Trophoblast cell (in vitro differentiated cells and primary cell): ENCODE measurements around the gene ATP5F1A.

ENCODE experiments used
- DNase-seq, 2 donors: peaks; one replicate each; pipeline ENCODE4 v3.0.0-alpha.2; 2016
- H2AFZ ChIP-seq: 2 replicates; pipeline ENCODE4 v1.6.1; 2013; ENCODE audit warnings: low read length, moderate library complexity, mild to moderate bottlenecking; ENCODE audit not compliant: insufficient read depth, poor library complexity
- H2AK5ac ChIP-seq: 2 replicates; pipeline ENCODE4 v1.6.1; 2013; ENCODE audit warnings: mild to moderate bottlenecking, low read length
- H2BK120ac ChIP-seq: 2 replicates; pipeline ENCODE4 v1.6.1; 2013; ENCODE audit warnings: low read length, mild to moderate bottlenecking, moderate library complexity; ENCODE audit not compliant: insufficient read depth, poor library complexity
- H2BK12ac ChIP-seq: 2 replicates; pipeline ENCODE4 v1.6.1; 2013; ENCODE audit warnings: mild to moderate bottlenecking, low read length, moderate library complexity
- H2BK5ac ChIP-seq: 2 replicates; pipeline ENCODE4 v1.6.1; 2013; ENCODE audit warnings: low read length, low read depth, moderate library complexity, mild to moderate bottlenecking; ENCODE audit not compliant: poor library complexity
- H3K14ac ChIP-seq: 2 replicates; pipeline ENCODE4 v1.6.1; 2013; ENCODE audit warnings: mild to moderate bottlenecking, low read length
- H3K18ac ChIP-seq: 2 replicates; pipeline ENCODE4 v1.6.1; 2013; ENCODE audit warnings: mild to moderate bottlenecking, low read length
- H3K23ac ChIP-seq: 2 replicates; pipeline ENCODE4 v1.6.1; 2013; ENCODE audit warnings: low read length
- H3K27ac ChIP-seq: 2 replicates; pipeline ENCODE4 v1.5.1; 2013; ENCODE audit warnings: low read depth, mild to moderate bottlenecking, inconsistent platforms, low read length, moderate library complexity
- H3K27me3 ChIP-seq: 2 replicates; pipeline ENCODE4 v1.6.1; 2013; ENCODE audit warnings: inconsistent platforms, mild to moderate bottlenecking, low read length, moderate library complexity; ENCODE audit not compliant: insufficient read depth
- H3K36me3 ChIP-seq, 2 experiments: 1 replicate in 1 of 2; 2 replicates in 1 of 2; pipeline ENCODE4 v1.6.1; 2013; ENCODE audit warnings: low read length in 2 of 2, mild to moderate bottlenecking in 2 of 2, moderate library complexity in 1 of 2; ENCODE audit not compliant: insufficient read depth in 2 of 2, control insufficient read depth in 1 of 2
- H3K4ac ChIP-seq: 2 replicates; pipeline ENCODE4 v1.6.1; 2013; ENCODE audit warnings: low read depth, mild to moderate bottlenecking, low read length, moderate library complexity
- H3K4me1 ChIP-seq, 2 experiments: 1 replicate in 1 of 2; 2 replicates in 1 of 2; pipeline ENCODE4 v1.6.1; 2013; ENCODE audit warnings: low read length in 2 of 2, mild to moderate bottlenecking in 2 of 2, moderate library complexity in 1 of 2; ENCODE audit not compliant: insufficient read depth in 2 of 2, control insufficient read depth in 1 of 2
- H3K4me2 ChIP-seq: 2 replicates; pipeline ENCODE4 v1.6.1; 2013; ENCODE audit warnings: inconsistent platforms, mild to moderate bottlenecking, low read length, moderate library complexity
- H3K4me3 ChIP-seq: 2 replicates; pipeline ENCODE4 v1.5.1; 2013; ENCODE audit warnings: mild to moderate bottlenecking, low read depth, low read length, inconsistent platforms
- H3K79me1 ChIP-seq: one replicate; pipeline ENCODE4 v1.6.1; 2013; ENCODE audit warnings: low read length
- H3K79me2 ChIP-seq: 2 replicates; pipeline ENCODE4 v1.6.1; 2013; ENCODE audit warnings: low read length, mild to moderate bottlenecking; ENCODE audit not compliant: control insufficient read depth, insufficient read depth, poor library complexity
- H3K9ac ChIP-seq: 2 replicates; pipeline ENCODE4 v1.6.1; 2013; ENCODE audit warnings: mild to moderate bottlenecking, low read length
- H3K9me3 ChIP-seq: 2 replicates; pipeline ENCODE4 v1.6.1; 2013; ENCODE audit warnings: low read depth, mild to moderate bottlenecking, control low read depth, inconsistent platforms, low read length; ENCODE audit not compliant: insufficient read depth
- H4K12ac ChIP-seq: 2 replicates; pipeline ENCODE4 v1.6.1; 2013; ENCODE audit warnings: low read depth, mild to moderate bottlenecking, low read length, moderate library complexity
- H4K8ac ChIP-seq: 2 replicates; pipeline ENCODE4 v1.6.1; 2013; ENCODE audit warnings: low read depth, mild to moderate bottlenecking, low read length, moderate library complexity
- H4K91ac ChIP-seq: one replicate; pipeline ENCODE4 v1.6.1; 2013; ENCODE audit warnings: low read depth, mild to moderate bottlenecking, low read length, moderate library complexity
- WGBS: extraction: QIAGEN DNeasy Blood & Tissue Kit; methylation state at CpG from one replicate; pipeline ENCODE4 v1.1.7; 2013; ENCODE audit warnings: missing lambda C conversion rate; ENCODE audit not compliant: insufficient read length, insufficient coverage; ENCODE audit errors: extremely low coverage; 5-methylcytosine and 5-hydroxymethylcytosine counted together

The ATP5F1A gene

DNA sequence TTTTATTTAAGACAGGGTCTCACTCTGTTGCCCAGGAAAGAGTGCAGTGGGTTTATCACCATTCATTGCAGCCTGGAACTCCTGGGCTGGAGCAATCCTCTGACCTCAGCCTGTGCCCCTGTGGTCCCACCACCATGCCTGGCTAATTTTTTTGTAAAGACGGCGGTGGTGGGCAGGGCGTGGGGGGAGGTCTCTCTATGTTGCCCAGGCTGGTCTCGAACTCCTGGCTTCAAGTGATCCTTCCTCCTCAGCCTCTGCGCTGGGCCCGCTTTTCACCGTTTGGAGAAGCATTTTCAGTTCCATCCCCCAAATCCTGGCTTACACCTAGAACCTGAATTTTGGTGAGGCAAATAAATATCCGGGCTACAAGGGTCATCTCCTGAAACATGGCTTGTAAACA lies 1.4 kb upstream of the ATP5F1A start:
- Histone ChIP-seq H3K4me3 (no peak overlapping the region), H3K9ac (no peak overlapping the region), H3K27ac (no peak overlapping the region), H4K8ac (no peak overlapping the region), H3K79me2 (peaks cover 19% of the 10 kb centered on the region), H2AFZ (no peak overlapping the region), H3K36me3 (peaks cover 0 to 6% of the 10 kb centered on the region in 2 experiments), H3K4ac (no peak overlapping the region), H3K9me3 (no peaks in the 10 kb centered on the region), H2AK5ac (no peak overlapping the region), H3K18ac (no peak overlapping the region), H3K4me1 (peaks cover 6 to 8% of the 10 kb centered on the region in 2 experiments), H2BK12ac (no peak overlapping the region), H3K23ac (no peak overlapping the region), H2BK5ac (no peak overlapping the region), H4K91ac (no peak overlapping the region), H3K27me3 (no peaks in the 10 kb centered on the region), H4K12ac (no peak overlapping the region), H3K79me1 (peaks cover 10% of the 10 kb centered on the region), H3K14ac (no peak overlapping the region), H2BK120ac (no peak overlapping the region), H3K4me2 (no peak overlapping the region)
- WGBS, result no CpG with 5 or more reads among the region's 8 CpGs
- DNase-seq, result no peak

DNA sequence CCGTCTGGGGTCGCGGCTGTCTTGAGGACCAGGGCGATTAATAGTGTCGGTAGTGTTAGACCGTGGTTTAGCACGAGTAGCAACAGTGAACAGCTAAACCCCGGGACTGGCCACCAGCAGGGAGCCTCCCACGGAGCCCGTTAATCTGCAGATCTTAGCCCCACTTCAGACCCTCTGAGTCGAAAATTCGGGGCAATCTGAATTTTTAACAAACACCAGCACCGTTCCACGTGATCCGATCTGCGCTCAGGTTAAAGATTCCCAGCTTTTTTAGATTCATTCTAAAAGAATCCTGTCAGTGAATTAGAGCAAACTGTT lies 479 bp upstream of the ATP5F1A start:
- H2AK5ac ChIP-seq, result no peak overlapping the region
- H3K79me2 ChIP-seq, result peaks cover 16% of the 10 kb centered on the region
- H3K9me3 ChIP-seq, result no peaks in the 10 kb centered on the region
- no peaks in the 10 kb centered on the region for H3K27me3 ChIP-seq
- H2BK5ac ChIP-seq, result no peak overlapping the region
- no peak for DNase-seq
- H2BK120ac ChIP-seq, result peak overlapping the region; percentile 68
- H3K14ac ChIP-seq, result peak overlapping the region; percentile 59
- peak overlapping the region; percentile 95 for H4K12ac ChIP-seq
- peak overlapping the region; percentile 88 for H3K4me2 ChIP-seq
- no peak overlapping the region for H2BK12ac ChIP-seq
- peak overlapping the region; percentile 97 for H2AFZ ChIP-seq
- H3K18ac ChIP-seq, result peak overlapping the region; percentile 57
- peak overlapping the region; percentile 5 for H3K4me3 ChIP-seq
- peak overlapping the region; percentile 6 for H3K27ac ChIP-seq
- H3K4ac ChIP-seq, result peak overlapping the region; percentile 43
- H3K9ac ChIP-seq, result peak overlapping the region; percentile 18
- peaks cover 7% of the 10 kb centered on the region for H3K79me1 ChIP-seq
- peaks cover 6 to 8% of the 10 kb centered on the region in 2 experiments for H3K4me1 ChIP-seq
- peaks cover 2 to 9% of the 10 kb centered on the region in 2 experiments for H3K36me3 ChIP-seq
- no peak overlapping the region for H3K23ac ChIP-seq
- H4K8ac ChIP-seq, result peak overlapping the region; percentile 98
- WGBS, result no CpG with 5 or more reads among the region's 16 CpGs
- H4K91ac ChIP-seq, result peak overlapping the region; percentile 77

DNA sequence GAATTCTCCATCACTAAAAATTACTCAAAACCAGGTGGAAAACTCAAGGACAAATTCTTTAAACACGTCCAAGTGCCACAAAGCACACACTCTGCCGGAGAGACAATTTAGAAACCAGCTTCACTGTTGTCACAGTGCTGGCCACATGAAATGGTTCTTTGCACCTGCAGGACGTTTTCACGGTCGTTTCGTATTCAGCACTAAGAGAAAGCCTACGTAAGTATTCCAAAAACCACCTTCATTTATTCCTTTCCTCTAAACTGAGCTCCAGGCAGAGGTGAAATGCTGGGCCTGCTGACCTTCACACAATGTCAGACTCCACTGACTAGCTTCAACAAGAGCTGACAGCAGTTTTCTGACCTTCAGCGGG lies 680 bp downstream of the ATP5F1A start:
- Histone ChIP-seq H3K27ac (peak overlapping the region; percentile 70), H3K36me3 (peaks cover 11 to 16% of the 10 kb centered on the region in 2 experiments), H2AFZ (no peak overlapping the region), H2BK5ac (no peak overlapping the region), H2AK5ac (peak overlapping the region; percentile 75), H4K8ac (peak overlapping the region; percentile 81), H3K14ac (peak overlapping the region; percentile 65), H4K91ac (no peak overlapping the region), H3K9ac (peak overlapping the region; percentile 60), H3K9me3 (no peaks in the 10 kb centered on the region), H2BK12ac (no peak overlapping the region), H3K4ac (peak overlapping the region; percentile 95), H3K23ac (no peak overlapping the region), H3K79me2 (peaks cover 23% of the 10 kb centered on the region), H3K4me2 (peak overlapping the region; percentile 88), H3K4me3 (peak overlapping the region; percentile 99), H3K27me3 (no peaks in the 10 kb centered on the region), H3K4me1 (peaks cover 6 to 8% of the 10 kb centered on the region in 2 experiments), H3K18ac (peak overlapping the region; percentile 93), H2BK120ac (no peak overlapping the region), H3K79me1 (peaks cover 7% of the 10 kb centered on the region), H4K12ac (peak overlapping the region; percentile 56)
- no CpG with 5 or more reads among the region's 8 CpGs for whole genome bisulfite sequencing
- peak in 1 of 2 donors; percentile 18 for DNase-seq

GRCh38 chr18:46096651-46097300 lies 1.3 kb downstream of the ATP5F1A start:
- DNase-seq, result no peak
- Histone ChIP-seq H3K27me3 (no peaks in the 10 kb centered on the region), H3K79me2 (peaks cover 23% of the 10 kb centered on the region), H3K4me2 (peak overlapping the region; percentile 88), H3K14ac (no peak overlapping the region), H2BK12ac (no peak overlapping the region), H2AK5ac (no peak overlapping the region), H3K79me1 (peaks cover 7% of the 10 kb centered on the region), H4K8ac (no peak overlapping the region), H3K23ac (no peak overlapping the region), H2BK5ac (no peak overlapping the region), H4K12ac (no peak overlapping the region), H3K9me3 (no peaks in the 10 kb centered on the region), H3K4me1 (peaks cover 6 to 8% of the 10 kb centered on the region in 2 experiments), H4K91ac (no peak overlapping the region), H2BK120ac (no peak overlapping the region), H3K36me3 (peaks cover 16 to 21% of the 10 kb centered on the region in 2 experiments), H2AFZ (no peak overlapping the region), H3K4ac (peak overlapping the region; percentile 18), H3K4me3 (no peak overlapping the region), H3K9ac (no peak overlapping the region), H3K18ac (no peak overlapping the region), H3K27ac (no peak overlapping the region)
- WGBS, result no CpG with 5 or more reads among the region's 22 CpGs
